GM12878 (cell line): Measurements from ENCODE around the gene MRPL34. TPM values are rescaled to one million over a fixed set of nuclear protein-coding genes. Genes with fewer than 3 reads are reported as not detected.

Experiments used
- ATAC-seq: fragments of 200-7000 bp; cut with Tn5 transposase; 3 replicates; pipeline ENCODE4 v1.9.1; 2020; ENCODE audit warnings: mild to moderate bottlenecking, moderate library complexity
- BruUV-seq: library from RNA; stranded (reverse); fragments of 400-500 nt; replicated peaks from 2 replicates; lab custom pipeline; 2021; lab: Mats Ljungman, UMichigan
- CTCF ChIA-PET: fragments of 300-600 bp; sonication (Branson Sonifier 250); formaldehyde crosslinking; extraction: SDS; loops from one replicate; lab custom pipeline; 2021; ENCODE audit warnings: inconsistent platforms; lab: Yijun Ruan, JAX
- POLR2A ChIA-PET: fragments of 350-600 bp; formaldehyde crosslinking; extraction: SDS; loops from one replicate; lab custom pipeline; 2021; ENCODE audit warnings: inconsistent platforms; lab: Charles Lee
- RAD21 ChIA-PET: fragments of 300-600 bp; sonication (Branson Sonifier 250); formaldehyde crosslinking; loops from one replicate; lab custom pipeline; 2023; ENCODE audit warnings: antibody characterized with exemption; ENCODE audit not compliant: unreplicated experiment; lab: Charles Lee
- SMC1A ChIA-PET: fragments of 300-600 bp; sonication (Branson Sonifier 250); formaldehyde crosslinking; loops from one replicate; lab custom pipeline; 2023; ENCODE audit not compliant: unreplicated experiment, uncharacterized antibody; lab: Charles Lee
- DNase-seq: peaks from one replicate; pipeline ENCODE4 v3.0.0-alpha.2; 2011; ENCODE audit warnings: low read depth, low spot score
- FAIRE-seq: peaks from 3 replicates; lab custom pipeline; 2011; peaks lifted over from hg19 to GRCh38; lab: Jason Lieb, UNC
- H2AFZ ChIP-seq: 2 replicates; pipeline ENCODE4 v1.6.0; 2011; ENCODE audit warnings: low read depth, low read length, control low read depth; ENCODE audit not compliant: control insufficient read depth
- H3K27ac ChIP-seq: 2 replicates; pipeline ENCODE4 v1.5.1; 2011; ENCODE audit warnings: control low read depth; ENCODE audit not compliant: control insufficient read depth, insufficient read depth
- H3K27me3 ChIP-seq, 2 experiments: replicated peaks in 1 of 2; 2 replicates each; pipeline versions ENCODE4 v1.6.0 to v1.6.1; 2011; ENCODE audit warnings: low read length in 1 of 2; ENCODE audit not compliant: control insufficient read depth in 2 of 2, insufficient read depth in 2 of 2
- H3K36me3 ChIP-seq, 2 experiments: 2 replicates each; pipeline ENCODE4 v1.5.1; 2011; ENCODE audit warnings: low read length in 1 of 2; ENCODE audit not compliant: control insufficient read depth in 2 of 2, insufficient read depth in 2 of 2
- H3K4me1 ChIP-seq: 2 replicates; pipeline ENCODE4 v1.6.1; 2011; ENCODE audit warnings: mild to moderate bottlenecking, low read length, moderate library complexity, mixed read lengths; ENCODE audit not compliant: control insufficient read depth, insufficient read depth
- H3K4me2 ChIP-seq: 2 replicates; pipeline ENCODE4 v1.6.0; 2011; ENCODE audit warnings: control low read depth; ENCODE audit not compliant: control insufficient read depth, insufficient read depth
- H3K4me3 ChIP-seq: fragments of 200-600 bp; sonication (generic); 2 replicates; pipeline ENCODE4 v1.5.1; 2016
- H3K79me2 ChIP-seq: 2 replicates; pipeline ENCODE4 v1.6.0; 2011; ENCODE audit warnings: low read length; ENCODE audit not compliant: control insufficient read depth, insufficient read depth
- H3K9ac ChIP-seq: 2 replicates; pipeline ENCODE4 v1.8.0; 2011; ENCODE audit warnings: low read length, control low read depth, mixed read lengths; ENCODE audit not compliant: control insufficient read depth, insufficient read depth
- H3K9me3 ChIP-seq: replicated peaks from 3 replicates; pipeline ENCODE4 v1.5.1; 2011; ENCODE audit warnings: mild to moderate bottlenecking, low read length; ENCODE audit not compliant: control insufficient read depth, insufficient read depth
- H4K20me1 ChIP-seq: 2 replicates; pipeline ENCODE4 v1.6.0; 2011; ENCODE audit not compliant: control insufficient read depth, insufficient read depth
- CHD2 ChIP-seq: IDR thresholded peaks from 2 replicates; pipeline ENCODE4 v1.6.1; 2011; ENCODE audit warnings: low read depth, low read length, improper control_type of control experiment, borderline replicate concordance
- CREB1 ChIP-seq: IDR thresholded peaks from 2 replicates; pipeline ENCODE4 v1.6.1; 2012; ENCODE audit warnings: low read depth, mild to moderate bottlenecking, inconsistent platforms
- GATAD2B ChIP-seq: fragments of 450-650 bp; conservative IDR thresholded peaks from 2 replicates; pipeline ENCODE4 v1.6.1; 2017; ENCODE audit warnings: low read depth, mild to moderate bottlenecking, moderate library complexity
- IRF3 ChIP-seq: fragments of 450-650 bp; IDR thresholded peaks from 2 replicates; pipeline ENCODE4 v1.6.1; 2014; ENCODE audit warnings: mild to moderate bottlenecking
- KLF5 ChIP-seq: fragments of 450-650 bp; IDR thresholded peaks from 2 replicates; pipeline ENCODE4 v1.6.1; 2014; ENCODE audit warnings: mild to moderate bottlenecking; ENCODE audit not compliant: partially characterized antibody
- MEF2A ChIP-seq: IDR thresholded peaks from 2 replicates; pipeline ENCODE4 v1.6.1; 2011; ENCODE audit warnings: low read depth, mild to moderate bottlenecking, low read length, moderate library complexity; ENCODE audit not compliant: insufficient read depth
- MYC ChIP-seq: IDR thresholded peaks from 2 replicates; pipeline ENCODE4 v1.6.1; 2011; ENCODE audit warnings: mild to moderate bottlenecking, low read length, moderate library complexity, inconsistent platforms; ENCODE audit not compliant: insufficient read depth, insufficient replicate concordance, insufficient read length, severe bottlenecking
- NFYA ChIP-seq: IDR thresholded peaks from 2 replicates; pipeline ENCODE4 v1.6.1; 2011; ENCODE audit warnings: low read depth, mild to moderate bottlenecking, low read length, improper control_type of control experiment, borderline replicate concordance
- NFYB ChIP-seq: IDR thresholded peaks from 2 replicates; pipeline ENCODE4 v1.6.1; 2011; ENCODE audit warnings: low read depth, mild to moderate bottlenecking, low read length, improper control_type of control experiment, moderate library complexity; ENCODE audit not compliant: insufficient read depth
- NKRF ChIP-seq: fragments of 450-650 bp; conservative IDR thresholded peaks from 2 replicates; pipeline ENCODE4 v1.6.1; 2017; ENCODE audit warnings: mild to moderate bottlenecking, moderate library complexity
- NR2F1 ChIP-seq: fragments of 450-650 bp; conservative IDR thresholded peaks from 2 replicates; pipeline ENCODE4 v1.6.1; 2017; ENCODE audit warnings: mild to moderate bottlenecking
- PAX8 ChIP-seq: fragments of 450-650 bp; IDR thresholded peaks from 2 replicates; pipeline ENCODE4 v1.6.1; 2017; ENCODE audit warnings: mild to moderate bottlenecking, moderate library complexity
- PML ChIP-seq: IDR thresholded peaks from 2 replicates; pipeline ENCODE4 v1.6.1; 2012; ENCODE audit warnings: low read length, inconsistent platforms
- TCF3 ChIP-seq: IDR thresholded peaks from 2 replicates; pipeline ENCODE4 v1.6.1; 2012; ENCODE audit warnings: low read depth, mild to moderate bottlenecking, low read length, borderline replicate concordance; ENCODE audit not compliant: insufficient read depth
- TCF7 ChIP-seq: IDR thresholded peaks from 2 replicates; pipeline ENCODE4 v1.6.1; 2014; ENCODE audit warnings: antibody characterized with exemption, borderline replicate concordance
- ZBTB40 ChIP-seq: fragments of 450-650 bp; IDR thresholded peaks from 2 replicates; pipeline ENCODE4 v1.6.1; 2016; ENCODE audit warnings: mild to moderate bottlenecking, moderate library complexity, borderline replicate concordance
- ZNF622 ChIP-seq: fragments of 450-650 bp; IDR thresholded peaks from 2 replicates; pipeline ENCODE4 v1.6.1; 2017; ENCODE audit warnings: mild to moderate bottlenecking, inconsistent platforms
- WGBS: methylation state at CpG from one replicate; pipeline ENCODE4 v1.1.6; 2016; ENCODE audit warnings: low lambda C conversion rate; ENCODE audit not compliant: insufficient replicate concordance, insufficient coverage; ENCODE audit errors: missing lambda C conversion rate; 5-methylcytosine and 5-hydroxymethylcytosine counted together
- in situ Hi-C: fragments of 300-500 bp; cut with MboI; formaldehyde crosslinking; loops from 9 replicates; pipeline ENCODE4 v1.14.3; 2018; ENCODE audit warnings: mixed read lengths
- intact Hi-C: fragments of 100-400 bp; cut with micrococcal nuclease; formaldehyde crosslinking; loops from one replicate; pipeline ENCODE4 v1.14.2; 2022; ENCODE audit not compliant: unreplicated experiment
- polyA plus RNA-seq, 11 experiments: library from polyadenylated mRNA; depleted of rRNA in 4 of 11; unstranded in 6 of 11; stranded (reverse) in 5 of 11; fragments of >200 nt; fragmentation: Nextera tagmentation in 4 of 11; fragmentation: Illumina TruSeq in 1 of 11; extraction: Ambion mirVana in 4 of 11; extraction: Trizol in 1 of 11; gene quantifications; 1 replicate in 1 of 11; 2 replicates in 10 of 11; pipeline versions ENCODE4 v1.2.1 to v1.2.3, GENCODE V29; 2011 to 2016; ENCODE audit warnings: inconsistent platforms in 2 of 11, missing spikeins in 2 of 11, low read depth in 1 of 11
- total RNA-seq, 4 experiments: library from RNA; depleted of rRNA in 3 of 4; stranded (reverse); fragments of >200 nt in 3 of 4; fragmentation: Illumina TruSeq in 1 of 4; extraction: Trizol in 1 of 4; gene quantifications; 2 replicates each; pipeline versions ENCODE4 v1.2.1 to v1.2.3, GENCODE V29; 2013 to 2021

The MRPL34 gene
- total and polyA plus RNA-seq, 10 of the 15 experiments (the other 5 are each of a cell fraction or from before 2014, with no cell fraction given), result 8.6 to 198 (median 78.6) TPM

- TF ChIP-seq TCF3 (no peak), KLF5 (no peak), MYC (no peak), CREB1 (peak; percentile 60), IRF3 (no peak), GATAD2B (no peak), PML (no peak), PAX8 (no peak), NKRF (no peak), MEF2A (no peak)
These were observed 44.8 kb upstream of the MRPL34 start (continued) for GRCh38 chr19:17260842-17261325.

- Histone ChIP-seq H3K79me2 (peaks cover 2% of the 10 kb centered on the region), H3K4me3 (no peak overlapping the region), H3K9me3 (no peaks in the 10 kb centered on the region), H3K4me1 (peaks cover 7% of the 10 kb centered on the region), H4K20me1 (no peaks in the 10 kb centered on the region), H3K36me3 (no peaks in the 10 kb centered on the region), H3K27me3 (no peaks in the 10 kb centered on the region), H3K27ac (no peak overlapping the region), H2AFZ (no peak overlapping the region), H3K9ac (no peak overlapping the region), H3K4me2 (no peak overlapping the region)
- in situ Hi-C loops, result no loop called here
- DNase-seq, result no peak
- SMC1A ChIA-PET, result interaction anchor here (1.6 to 1.9 kb wide), 2 partner anchors 18 to 43 kb away, joined by 4 to 5 read pairs; partner anchors contain the start of genes ANKLE1 and MRPL34
- intact Hi-C loops, result loop anchor here (5.0 to 10.0 kb wide), 2 partner anchors 195 to 488 kb away; no protein-coding TSS in a partner anchor
- no TSS peak for BruUV-seq
- no peak for FAIRE-seq
- WGBS, result 90% methylated on average over 16 of the region's 16 CpGs
- RAD21 ChIA-PET, result no interaction called here
- POLR2A ChIA-PET, result interaction anchor here (0.6 kb wide), 1 partner anchor 20 kb away, joined by 3 read pairs; no protein-coding TSS in a partner anchor
- no peak for ATAC-seq
- CTCF ChIA-PET, result interaction anchor here (1.0 to 10.5 kb wide), 2 partner anchors 20 to 58 kb away, joined by 4 to 120 read pairs; partner anchors contain the start of gene ANKLE1
- TF ChIP-seq NFYA, result no peak
- no peak for TF ChIP-seq ZNF622
- TF ChIP-seq ZBTB40, result no peak
- TF ChIP-seq CHD2, result no peak
- TF ChIP-seq NR2F1, result no peak
- no peak for TF ChIP-seq NFYB
- TF ChIP-seq TCF7, result no peak
These were observed 43.1 kb upstream of the MRPL34 start for GRCh38 chr19:17262557-17262956.
